ENCODE results near the gene IL19.

DNA sequence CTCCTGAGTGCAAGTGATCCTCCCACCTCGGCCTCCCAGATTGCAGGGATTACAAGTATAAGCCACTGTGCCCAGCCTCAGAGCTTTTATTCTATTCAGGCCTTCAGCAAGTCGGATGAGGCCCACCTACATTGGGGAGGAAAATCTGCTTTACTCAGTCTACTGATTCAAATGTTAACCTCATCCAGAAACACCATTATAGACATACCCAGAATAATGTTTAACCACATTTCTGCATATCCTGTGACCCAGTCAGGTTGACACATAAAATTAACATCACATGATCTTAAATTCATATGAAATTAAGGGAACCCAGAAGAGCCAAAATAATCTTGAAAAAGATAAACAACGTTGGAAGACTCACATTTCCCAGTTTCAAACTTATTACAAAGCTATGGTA lies 109.7 kb downstream of the IL19 start:
- TF ChIP-seq CTCF (IDR thresholded peaks at IDR 0.05) (no peak), POLR2A (IDR thresholded peaks at IDR 0.05) (no peak)
